A549 (cell line): Measurements from ENCODE around the gene GAPDHS. TPM values are rescaled to one million over a fixed set of nuclear protein-coding genes. Genes with fewer than 3 reads are reported as not detected.

Source experiments
- ATAC-seq, 2 experiments: fragments of 200-7000 bp in 1 of 2; fragments of >200 bp in 1 of 2; cut with Nextera tagmentation in 1 of 2; cut with Tn5 transposase in 1 of 2; 3 replicates each; pipeline versions ENCODE4 v1.8.0 to v1.9.1; 2018 to 2020; ENCODE audit warnings: mild to moderate bottlenecking in 1 of 2, moderate library complexity in 1 of 2
- CTCF ChIA-PET: fragments of 300-600 bp; sonication (Branson Sonifier 250); formaldehyde crosslinking; extraction: SDS; loops from one replicate; lab custom pipeline; 2021; ENCODE audit warnings: antibody characterized with exemption, inconsistent platforms; lab: Yijun Ruan, JAX
- POLR2A ChIA-PET: fragments of 350-600 bp; formaldehyde crosslinking; extraction: SDS; loops from one replicate; lab custom pipeline; 2021; ENCODE audit warnings: antibody characterized with exemption, inconsistent platforms; lab: Yijun Ruan, JAX
- DNase-seq, 2 experiments: peaks; one replicate each; pipeline versions ENCODE4 v3.0.0 to v3.0.0-alpha.2; 2011 to 2016; ENCODE audit warnings: low read depth in 1 of 2, low spot score in 1 of 2
- FAIRE-seq: peaks from 2 replicates; lab custom pipeline; 2011; peaks lifted over from hg19 to GRCh38; lab: Jason Lieb, UNC
- H3K27ac ChIP-seq, 2 experiments: fragments of >200 bp; sonication (Bioruptor Twin); formaldehyde crosslinking; 3 replicates each; pipeline ENCODE4 v1.5.1; 2016 to 2017
- H3K4me1 ChIP-seq: fragments of >200 bp; sonication (Bioruptor Twin); formaldehyde crosslinking; 3 replicates; pipeline ENCODE4 v1.6.1; 2016
- H3K4me2 ChIP-seq: fragments of >200 bp; sonication (Bioruptor Twin); formaldehyde crosslinking; 3 replicates; pipeline ENCODE4 v1.6.1; 2016
- H3K4me3 ChIP-seq: fragments of >200 bp; sonication (Bioruptor Twin); formaldehyde crosslinking; 3 replicates; pipeline ENCODE4 v1.5.1; 2016
- H3K9me3 ChIP-seq: fragments of >200 bp; sonication (Bioruptor Twin); formaldehyde crosslinking; 3 replicates; pipeline ENCODE4 v1.6.1; 2016
- BHLHE40 ChIP-seq: IDR thresholded peaks from 2 replicates; pipeline ENCODE4 v1.6.1; 2012; ENCODE audit warnings: low read depth, low read length, inconsistent platforms
- CBX2 ChIP-seq: fragments of 200-600 bp; sonication (generic); IDR thresholded peaks from 2 replicates; pipeline ENCODE4 v1.6.1; 2016; ENCODE audit warnings: low read depth, mild to moderate bottlenecking, borderline replicate concordance
- CBX8 ChIP-seq: fragments of 200-600 bp; sonication (generic); IDR thresholded peaks from 2 replicates; pipeline ENCODE4 v1.6.1; 2016
- CEBPB ChIP-seq, 2 experiments: fragments of >200 bp in 1 of 2; sonication (Bioruptor Twin) in 1 of 2; formaldehyde crosslinking in 1 of 2; IDR thresholded peaks; 2 replicates each; pipeline ENCODE4 v1.6.1; 2012 to 2016
- EHMT2 ChIP-seq: fragments of 200-600 bp; sonication (generic); IDR thresholded peaks from 2 replicates; pipeline ENCODE4 v1.6.1; 2016; ENCODE audit warnings: antibody characterized with exemption, low read depth, mild to moderate bottlenecking, moderate library complexity
- EP300 ChIP-seq, 2 experiments: fragments of >200 bp; sonication (Bioruptor Twin); formaldehyde crosslinking; IDR thresholded peaks; 2 replicates in 1 of 2; 3 replicates in 1 of 2; pipeline ENCODE4 v1.6.1; 2016 to 2017
- ESRRA ChIP-seq: fragments of 150-350 bp; IDR thresholded peaks from 2 replicates; pipeline ENCODE4 v1.6.1; 2014; ENCODE audit warnings: mild to moderate bottlenecking, low read length, borderline replicate concordance
- FOSB ChIP-seq: fragments of 250-450 bp; sonication (Bioruptor Pico); IDR thresholded peaks from 2 replicates; pipeline ENCODE4 v1.5.0; 2020; ENCODE audit warnings: mild to moderate bottlenecking, moderate library complexity
- HOXA7 ChIP-seq: fragments of 250-450 bp; sonication (Bioruptor Pico); IDR thresholded peaks from 2 replicates; pipeline ENCODE4 v1.5.0; 2020; ENCODE audit warnings: mild to moderate bottlenecking, moderate library complexity
- JUN ChIP-seq, 2 experiments: fragments of >200 bp; sonication (Bioruptor Twin); formaldehyde crosslinking; IDR thresholded peaks; 2 replicates in 1 of 2; 3 replicates in 1 of 2; pipeline ENCODE4 v1.6.1; 2016 to 2017
- NFE2L2 ChIP-seq: fragments of 150-350 bp; conservative IDR thresholded peaks from 2 replicates; pipeline ENCODE4 v1.6.1; 2014; ENCODE audit warnings: low read length
- NR3C1 ChIP-seq: fragments of >200 bp; sonication (Bioruptor Twin); formaldehyde crosslinking; IDR thresholded peaks from 3 replicates; pipeline ENCODE4 v1.6.1; 2017
- POLR2A ChIP-seq: IDR thresholded peaks from 2 replicates; pipeline ENCODE4 v1.6.1; 2012; ENCODE audit warnings: mild to moderate bottlenecking, low read length
- RFX5 ChIP-seq: fragments of 450-650 bp; IDR thresholded peaks from 2 replicates; pipeline ENCODE4 v1.7.1; 2014; ENCODE audit warnings: antibody characterized with exemption, mild to moderate bottlenecking, moderate library complexity
- RNF2 ChIP-seq: fragments of 200-600 bp; sonication (generic); IDR thresholded peaks from 2 replicates; pipeline ENCODE4 v1.6.1; 2016; ENCODE audit warnings: low read depth, mild to moderate bottlenecking, antibody characterized with exemption, moderate library complexity, borderline replicate concordance
- SREBF2 ChIP-seq: fragments of 450-650 bp; IDR thresholded peaks from 2 replicates; pipeline ENCODE4 v1.6.1; 2014; ENCODE audit warnings: mild to moderate bottlenecking, moderate library complexity
- TFCP2L1 ChIP-seq: fragments of 250-450 bp; sonication (Bioruptor Pico); IDR thresholded peaks from 2 replicates; pipeline ENCODE4 v1.5.0; 2021; ENCODE audit warnings: mild to moderate bottlenecking
- TP53 ChIP-seq: fragments of 250-450 bp; sonication (Bioruptor Pico); IDR thresholded peaks from 2 replicates; pipeline ENCODE4 v1.5.0; 2021; ENCODE audit warnings: mild to moderate bottlenecking, moderate library complexity
- ZC3H11A ChIP-seq: fragments of 450-650 bp; IDR thresholded peaks from 2 replicates; pipeline ENCODE4 v1.6.1; 2014; ENCODE audit warnings: antibody characterized with exemption, mild to moderate bottlenecking
- ZSCAN20 ChIP-seq: fragments of 250-450 bp; sonication (Bioruptor Pico); IDR thresholded peaks from 2 replicates; pipeline ENCODE4 v1.8.0; 2022; ENCODE audit warnings: mild to moderate bottlenecking, moderate library complexity
- WGBS: methylation state at CpG from one replicate; pipeline ENCODE4 v1.1.6; 2017; ENCODE audit errors: missing lambda C conversion rate; 5-methylcytosine and 5-hydroxymethylcytosine counted together
- polyA plus RNA-seq, 4 experiments: library from polyadenylated mRNA; depleted of rRNA in 3 of 4; stranded (reverse); fragments of >200 nt; fragmentation: RNase III in 1 of 4; extraction: RNeasy Plus Mini Kit Qiagen cat#74134 plus additional on column Dnase treatment in 1 of 4; gene quantifications; 2 replicates in 3 of 4; 3 replicates in 1 of 4; pipeline ENCODE4 v1.2.3, GENCODE V29; 2011 to 2017
- TF ChIP-seq, protein P1 (sequence below): fragments of >200 bp; sonication (Bioruptor Twin); formaldehyde crosslinking; IDR thresholded peaks from 2 replicates; pipeline ENCODE4 v1.6.1; 2016
- TF ChIP-seq, protein P2 (sequence below): IDR thresholded peaks from 2 replicates; pipeline ENCODE4 v1.6.1; 2012
- TF ChIP-seq, protein P3 (sequence below): IDR thresholded peaks from 2 replicates; pipeline ENCODE4 v1.6.1; 2012

The GAPDHS gene
- polyA plus RNA-seq, 2 of the 4 experiments (the other 2 are of a cell fraction) = not detected

DNA sequence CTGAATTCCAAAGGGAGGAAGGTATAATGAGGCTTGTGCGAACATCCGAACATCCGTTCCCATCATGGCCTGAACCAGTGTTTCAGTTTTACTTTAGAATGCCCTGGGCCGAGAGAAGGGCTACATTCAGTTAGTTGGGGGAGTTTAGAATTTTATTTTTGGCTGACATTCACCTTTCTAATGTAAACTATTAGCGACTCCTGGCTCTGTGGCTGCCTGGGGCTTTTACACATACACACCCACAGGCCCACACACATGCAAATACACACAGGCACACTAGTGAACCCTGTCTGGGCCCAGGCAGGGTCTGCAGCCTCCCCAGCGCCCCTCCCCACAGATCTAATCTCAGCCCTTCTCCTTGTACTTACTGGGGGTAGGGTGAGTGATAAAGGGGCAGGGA is 6.1 kb downstream of the GAPDHS start:
- TF ChIP-seq POLR2A (no peak), BHLHE40 (no peak), ZSCAN20 (CRISPR knock-in tag) (no peak), SREBF2 (no peak), JUN (IDR thresholded peaks at IDR 0.05) (no peak), CBX8 (no peak), NR3C1 (no peak), HOXA7 (CRISPR knock-in tag) (no peak), RNF2 (no peak), RFX5 (no peak)
- TF ChIP-seq, protein P1, sequence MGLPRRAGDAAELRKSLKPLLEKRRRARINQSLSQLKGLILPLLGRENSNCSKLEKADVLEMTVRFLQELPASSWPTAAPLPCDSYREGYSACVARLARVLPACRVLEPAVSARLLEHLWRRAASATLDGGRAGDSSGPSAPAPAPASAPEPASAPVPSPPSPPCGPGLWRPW = no peak
- TF ChIP-seq, protein P2, sequence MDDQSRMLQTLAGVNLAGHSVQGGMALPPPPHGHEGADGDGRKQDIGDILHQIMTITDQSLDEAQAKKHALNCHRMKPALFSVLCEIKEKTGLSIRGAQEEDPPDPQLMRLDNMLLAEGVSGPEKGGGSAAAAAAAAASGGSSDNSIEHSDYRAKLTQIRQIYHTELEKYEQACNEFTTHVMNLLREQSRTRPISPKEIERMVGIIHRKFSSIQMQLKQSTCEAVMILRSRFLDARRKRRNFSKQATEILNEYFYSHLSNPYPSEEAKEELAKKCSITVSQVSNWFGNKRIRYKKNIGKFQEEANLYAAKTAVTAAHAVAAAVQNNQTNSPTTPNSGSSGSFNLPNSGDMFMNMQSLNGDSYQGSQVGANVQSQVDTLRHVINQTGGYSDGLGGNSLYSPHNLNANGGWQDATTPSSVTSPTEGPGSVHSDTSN = no peak
- no peak overlapping the region for H3K4me2 ChIP-seq
- FAIRE-seq = no peak
- H3K27ac ChIP-seq = no peak overlapping the region
- ChIA-PET POLR2A (interaction anchor here (1.3 kb wide), 1 partner anchor 29 kb away, joined by 3 read pairs; no protein-coding TSS in a partner anchor), CTCF (interaction anchor here (1.5 to 4.6 kb wide), 4 partner anchors 10 to 187 kb away, joined by 4 to 31 read pairs (median 7); no protein-coding TSS in a partner anchor)
- H3K9me3 ChIP-seq = no peaks in the 10 kb centered on the region
- DNase-seq = no peak
- 82% methylated on average over 6 of the region's 6 CpGs for whole genome bisulfite sequencing
- no peak for ATAC-seq
- no peak overlapping the region for H3K4me3 ChIP-seq
- H3K4me1 ChIP-seq = peaks cover 5% of the 10 kb centered on the region

DNA sequence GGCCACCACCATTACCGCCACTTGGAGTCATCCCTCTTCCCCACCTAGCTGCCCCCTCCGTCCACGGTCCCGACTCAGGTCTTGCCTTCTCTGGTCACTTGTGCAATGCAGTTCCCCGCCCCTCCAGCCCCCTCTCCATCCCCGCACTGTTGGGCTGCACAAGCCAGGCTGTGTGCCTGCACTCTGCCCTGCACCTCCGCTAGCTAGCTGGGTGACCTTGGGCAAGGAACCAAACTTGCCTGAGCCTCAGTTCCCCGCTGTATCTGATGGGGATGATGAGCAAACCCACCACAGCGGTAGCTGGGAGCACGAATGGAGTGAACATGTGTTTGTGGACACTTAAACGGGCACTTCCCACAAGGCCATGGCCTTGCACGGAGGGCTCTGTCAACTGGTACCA is 6.6 kb downstream of the GAPDHS start:
- no peak for FAIRE-seq
- no peak for TF ChIP-seq TFCP2L1 (CRISPR knock-in tag)
- no peak for TF ChIP-seq TP53 (CRISPR knock-in tag)
- TF ChIP-seq RFX5 = no peak
- no peak for TF ChIP-seq CEBPB (IDR thresholded peaks at IDR 0.05)
- TF ChIP-seq BHLHE40 = no peak
- TF ChIP-seq CBX2 = no peak
- TF ChIP-seq EHMT2 = no peak
- TF ChIP-seq CBX8 = no peak
- TF ChIP-seq EP300 (IDR thresholded peaks at IDR 0.05) = no peak
- TF ChIP-seq, protein P3, sequence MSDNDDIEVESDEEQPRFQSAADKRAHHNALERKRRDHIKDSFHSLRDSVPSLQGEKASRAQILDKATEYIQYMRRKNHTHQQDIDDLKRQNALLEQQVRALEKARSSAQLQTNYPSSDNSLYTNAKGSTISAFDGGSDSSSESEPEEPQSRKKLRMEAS = no peak
- no peak for TF ChIP-seq NFE2L2
- H3K9me3 ChIP-seq = no peaks in the 10 kb centered on the region
- no peak overlapping the region for H3K4me2 ChIP-seq
- no peak overlapping the region for H3K4me3 ChIP-seq
- H3K27ac ChIP-seq = no peak overlapping the region
- H3K4me1 ChIP-seq = peaks cover 5% of the 10 kb centered on the region; the same call in 2 of the 3 replicates
- ChIA-PET POLR2A (interaction anchor here (1.0 to 1.3 kb wide), 2 partner anchors 11 to 29 kb away, joined by 3 read pairs; no protein-coding TSS in a partner anchor), CTCF (interaction anchor here (1.0 to 4.6 kb wide), 4 partner anchors 9 to 187 kb away, joined by 3 to 31 read pairs (median 5); no protein-coding TSS in a partner anchor)
- no peak for DNase-seq
- no peak for ATAC-seq
- WGBS = 91% methylated on average over 12 of the region's 12 CpGs

DNA sequence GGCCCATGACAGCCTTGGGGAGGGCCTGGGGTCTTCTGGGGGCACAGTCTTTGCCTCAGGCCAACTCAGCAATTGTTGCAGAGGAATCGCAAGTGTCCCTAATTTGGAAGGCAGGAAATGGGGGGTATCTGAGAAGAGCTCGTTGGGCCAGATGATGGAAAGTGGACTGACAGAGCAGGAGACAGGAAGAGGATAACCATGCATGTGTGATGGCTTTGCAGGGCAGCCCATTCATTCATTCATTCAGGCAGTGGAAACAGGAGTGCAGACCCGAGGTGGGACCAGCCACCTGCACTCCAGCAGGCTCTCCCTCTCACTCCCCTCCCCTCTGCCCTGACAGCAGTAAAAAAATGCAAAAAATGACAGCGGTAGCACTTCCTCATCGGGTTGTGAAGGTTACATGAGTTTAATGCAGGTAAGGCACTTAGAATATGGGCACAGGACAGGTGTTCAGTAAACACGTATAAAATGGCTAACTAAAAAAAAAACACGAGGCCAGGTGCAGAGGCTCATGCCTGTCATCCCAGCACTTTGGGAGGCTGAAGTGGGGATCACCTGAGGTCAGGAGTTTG is 7.2 kb downstream of the GAPDHS start:
- FAIRE-seq = no peak
- Histone ChIP-seq H3K4me2 (no peak overlapping the region), H3K9me3 (no peaks in the 10 kb centered on the region), H3K4me3 (no peak overlapping the region), H3K4me1 (peaks cover 5% of the 10 kb centered on the region; the same call in 2 of the 3 replicates), H3K27ac (no peak overlapping the region)
- WGBS = 86% methylated on average over 7 of the region's 7 CpGs
- CTCF ChIA-PET = interaction anchor here (1.0 to 4.6 kb wide), 5 partner anchors 9 to 30 kb away, joined by 3 to 31 read pairs (median 6); no protein-coding TSS in a partner anchor
- POLR2A ChIA-PET = interaction anchor here (0.6 to 1.0 kb wide), 2 partner anchors 11 to 27 kb away, joined by 3 to 4 read pairs; partner anchors contain the start of gene DMKN
- ATAC-seq = no peak
- no peak for DNase-seq
- TF ChIP-seq ESRRA (no peak), JUN (IDR thresholded peaks at IDR 0.05) (no peak), POLR2A (no peak), CBX8 (no peak), FOSB (CRISPR knock-in tag) (no peak), ZC3H11A (no peak)
